H1 (cell line): ENCODE data around the gene KIAA0513. TPM values are rescaled to one million over a fixed set of nuclear protein-coding genes. Genes with fewer than 3 reads are reported as not detected.

Experiments used
- CTCF ChIA-PET: fragments of 300-600 bp; sonication (Branson Sonifier 250); formaldehyde crosslinking; loops from one replicate; lab custom pipeline; 2021; ENCODE audit not compliant: partially characterized antibody; lab: Charles Lee
- POLR2A ChIA-PET: fragments of 300-600 bp; sonication (Branson Sonifier 250); formaldehyde crosslinking; loops from one replicate; lab custom pipeline; 2021; ENCODE audit warnings: inconsistent platforms; ENCODE audit not compliant: partially characterized antibody; lab: Charles Lee
- DNase-seq, 2 experiments: peaks; one replicate each; pipeline versions ENCODE4 v3.0.0 to v3.0.0-alpha.2; 2010 to 2022; ENCODE audit warnings: low spot score in 2 of 2, low read depth in 1 of 2, mixed read lengths in 1 of 2
- FAIRE-seq: peaks from 2 replicates; lab custom pipeline; 2011; peaks lifted over from hg19 to GRCh38; lab: Jason Lieb, UNC
- H2AFZ ChIP-seq: 2 replicates; pipeline ENCODE4 v1.8.1; 2012; ENCODE audit warnings: low read length, inconsistent platforms
- H2AK5ac ChIP-seq: 2 replicates; pipeline ENCODE4 v1.6.1; 2013; ENCODE audit warnings: low read depth, low read length
- H2BK120ac ChIP-seq: replicated peaks from 2 replicates; pipeline ENCODE3; 2013; ENCODE audit warnings: low read depth, low read length, inconsistent platforms
- H2BK12ac ChIP-seq: 2 replicates; pipeline ENCODE4 v1.6.1; 2013; ENCODE audit warnings: low read depth, low read length
- H2BK15ac ChIP-seq: 2 replicates; pipeline ENCODE4 v1.6.1; 2013; ENCODE audit warnings: low read length
- H2BK20ac ChIP-seq: 2 replicates; pipeline ENCODE4 v1.6.1; 2013; ENCODE audit warnings: low read length
- H2BK5ac ChIP-seq: 2 replicates; pipeline ENCODE4 v1.6.1; 2013; ENCODE audit warnings: low read depth, low read length
- H3K14ac ChIP-seq: 2 replicates; pipeline ENCODE4 v1.6.1; 2013; ENCODE audit warnings: inconsistent platforms; ENCODE audit not compliant: insufficient read length
- H3K18ac ChIP-seq: 2 replicates; pipeline ENCODE4 v1.6.1; 2013; ENCODE audit warnings: low read length; ENCODE audit errors: extremely low read depth
- H3K23ac ChIP-seq: 2 replicates; pipeline ENCODE4 v1.6.1; 2013; ENCODE audit warnings: inconsistent platforms; ENCODE audit not compliant: insufficient read length
- H3K23me2 ChIP-seq: 2 replicates; pipeline ENCODE4 v1.6.1; 2013; ENCODE audit warnings: low read depth, low read length
- H3K27ac ChIP-seq: 2 replicates; pipeline ENCODE4 v1.6.1; 2011; ENCODE audit warnings: low read depth, low read length, inconsistent platforms
- H3K27me3 ChIP-seq, 4 experiments: replicated peaks in 1 of 4; 1 replicate in 1 of 4; 2 replicates in 3 of 4; pipeline versions ENCODE4 v1.6.1 to v1.8.1; 2011 to 2013; ENCODE audit warnings: low read length in 3 of 4, mild to moderate bottlenecking in 3 of 4, inconsistent platforms in 2 of 4, mixed read lengths in 2 of 4, moderate library complexity in 1 of 4; ENCODE audit not compliant: control insufficient read depth in 3 of 4, insufficient read depth in 3 of 4; ENCODE audit errors: extremely low read depth in 1 of 4
- H3K36me3 ChIP-seq, 4 experiments: 2 replicates each; pipeline versions ENCODE4 v1.6.1 to v1.8.1; 2011 to 2013; ENCODE audit warnings: mild to moderate bottlenecking in 4 of 4, low read length in 3 of 4, moderate library complexity in 2 of 4, control low read depth in 1 of 4, inconsistent platforms in 1 of 4; ENCODE audit not compliant: insufficient read depth in 4 of 4, control insufficient read depth in 2 of 4
- H3K4ac ChIP-seq: replicated peaks from 2 replicates; pipeline ENCODE3; 2013; ENCODE audit warnings: low read length, low read depth, mixed read lengths, inconsistent platforms; ENCODE audit not compliant: insufficient read length
- H3K4me1 ChIP-seq, 4 experiments: replicated peaks in 1 of 4; 1 replicate in 1 of 4; 2 replicates in 3 of 4; pipeline versions ENCODE4 v1.6.1 to v1.8.1; 2011 to 2013; ENCODE audit warnings: low read length in 3 of 4, inconsistent platforms in 2 of 4, mixed read lengths in 1 of 4; ENCODE audit not compliant: insufficient read depth in 4 of 4, control insufficient read depth in 3 of 4
- H3K4me2 ChIP-seq, 2 experiments: 2 replicates each; pipeline versions ENCODE4 v1.6.1 to v1.8.1; 2011 to 2013; ENCODE audit warnings: low read depth in 2 of 2, low read length in 2 of 2, control low read depth in 1 of 2, inconsistent platforms in 1 of 2, mild to moderate bottlenecking in 1 of 2; ENCODE audit not compliant: insufficient read depth in 1 of 2
- H3K4me3 ChIP-seq, 4 experiments: fragments of 200-600, 300-600 bp in 1 of 4; sonication (generic), shearing (Covaris generic), sonication (Bioruptor Twin) in 1 of 4; 2 replicates each; pipeline versions ENCODE4 v1.5.1 to v1.8.1; 2011 to 2016; ENCODE audit warnings: low read length in 4 of 4, low read depth in 3 of 4, control low read depth in 2 of 4, inconsistent platforms in 2 of 4, mild to moderate bottlenecking in 2 of 4, mixed read lengths in 1 of 4, moderate library complexity in 1 of 4; ENCODE audit not compliant: insufficient read depth in 2 of 4; ENCODE audit errors: extremely low read depth in 1 of 4
- H3K56ac ChIP-seq: replicated peaks from 2 replicates; pipeline ENCODE3; 2013; ENCODE audit warnings: low read depth, mild to moderate bottlenecking, mixed read lengths, low read length, inconsistent platforms; ENCODE audit not compliant: insufficient read length
- H3K79me1 ChIP-seq: 2 replicates; pipeline ENCODE4 v1.6.1; 2013; ENCODE audit warnings: low read depth, low read length, control low read depth
- H3K79me2 ChIP-seq, 2 experiments: 2 replicates each; pipeline versions ENCODE4 v1.6.1 to v1.8.1; 2012 to 2013; ENCODE audit warnings: low read length in 2 of 2, mild to moderate bottlenecking in 2 of 2, inconsistent platforms in 1 of 2; ENCODE audit not compliant: insufficient read depth in 2 of 2, control insufficient read depth in 1 of 2
- H3K9ac ChIP-seq, 4 experiments: replicated peaks in 1 of 4; 1 replicate in 1 of 4; 2 replicates in 3 of 4; pipeline versions ENCODE4 v1.6.1 to v1.8.1; 2011 to 2013; ENCODE audit warnings: low read depth in 3 of 4, low read length in 3 of 4, control low read depth in 2 of 4, mild to moderate bottlenecking in 2 of 4, moderate library complexity in 2 of 4, inconsistent platforms in 1 of 4; ENCODE audit errors: extremely low read depth in 1 of 4
- H3K9me3 ChIP-seq, 2 experiments: 2 replicates each; pipeline versions ENCODE4 v1.6.1 to v1.8.1; 2012 to 2013; ENCODE audit warnings: mild to moderate bottlenecking in 2 of 2, moderate library complexity in 2 of 2, control low read depth in 1 of 2, inconsistent platforms in 1 of 2, low read depth in 1 of 2, low read length in 1 of 2, mixed read lengths in 1 of 2; ENCODE audit not compliant: insufficient read depth in 2 of 2
- H4K20me1 ChIP-seq, 2 experiments: replicated peaks in 1 of 2; 2 replicates each; pipeline versions ENCODE3 to v1.8.1; 2011 to 2013; ENCODE audit warnings: inconsistent platforms in 2 of 2, low read length in 2 of 2, mild to moderate bottlenecking in 1 of 2; ENCODE audit not compliant: insufficient read depth in 2 of 2, control insufficient read depth in 1 of 2
- H4K5ac ChIP-seq: 2 replicates; pipeline ENCODE4 v1.6.1; 2013; ENCODE audit warnings: low read length, low read depth, mixed read lengths, inconsistent platforms; ENCODE audit not compliant: insufficient read length
- H4K8ac ChIP-seq: 2 replicates; pipeline ENCODE4 v1.8.0; 2013; ENCODE audit warnings: mild to moderate bottlenecking, moderate library complexity, low read length, inconsistent platforms; ENCODE audit not compliant: insufficient read depth; ENCODE audit errors: extremely low read depth
- H4K91ac ChIP-seq: replicated peaks from 2 replicates; pipeline ENCODE3; 2013; ENCODE audit warnings: low read length, mixed read lengths, inconsistent platforms; ENCODE audit not compliant: insufficient read length
- BACH1 ChIP-seq: IDR thresholded peaks from 2 replicates; pipeline ENCODE4 v1.6.1; 2012; ENCODE audit warnings: low read length, improper control_type of control experiment
- CBX5 ChIP-seq: fragments of 300-800, 300-1000 bp; sonication (generic); IDR thresholded peaks from 2 replicates; pipeline ENCODE4 v1.7.1; 2016; ENCODE audit warnings: antibody characterized with exemption, low read length, low read depth
- CEBPB ChIP-seq: IDR thresholded peaks from 2 replicates; pipeline ENCODE4 v1.6.1; 2012; ENCODE audit warnings: low read depth, low read length
- CHD1 ChIP-seq: IDR thresholded peaks from 2 replicates; pipeline ENCODE4 v1.6.1; 2012; ENCODE audit warnings: low read depth, low read length, improper control_type of control experiment
- CHD2 ChIP-seq: IDR thresholded peaks from 2 replicates; pipeline ENCODE4 v1.6.1; 2012; ENCODE audit warnings: low read length, improper control_type of control experiment
- CREB1 ChIP-seq: IDR thresholded peaks from 2 replicates; pipeline ENCODE4 v1.6.1; 2012; ENCODE audit warnings: inconsistent platforms
- EZH2 ChIP-seq: fragments of 200-600 bp; sonication (generic); IDR thresholded peaks from 2 replicates; pipeline ENCODE4 v1.7.1; 2012; ENCODE audit warnings: low read depth, mild to moderate bottlenecking, moderate library complexity, low read length, inconsistent platforms; ENCODE audit not compliant: severe bottlenecking
- GABPA ChIP-seq: IDR thresholded peaks from 2 replicates; pipeline ENCODE4 v1.6.1; 2011; ENCODE audit warnings: mild to moderate bottlenecking, low read length, moderate library complexity, borderline replicate concordance; ENCODE audit not compliant: insufficient read depth
- GTF2F1 ChIP-seq: IDR thresholded peaks from 2 replicates; pipeline ENCODE4 v1.6.1; 2012; ENCODE audit warnings: low read depth, low read length, improper control_type of control experiment, borderline replicate concordance
- HDAC6 ChIP-seq: IDR thresholded peaks from one replicate; pipeline ENCODE4 v1.7.1; 2012; ENCODE audit warnings: low read depth, mild to moderate bottlenecking, inconsistent platforms, low read length, moderate library complexity
- RNF2 ChIP-seq: fragments of 200-900, 300-1000 bp; sonication (generic); IDR thresholded peaks from 2 replicates; pipeline ENCODE4 v1.7.1; 2016; ENCODE audit warnings: borderline replicate concordance, low read depth, mild to moderate bottlenecking, antibody characterized with exemption, low read length; ENCODE audit not compliant: poor library complexity, severe bottlenecking; ENCODE audit errors: missing control alignments
- TAF1 ChIP-seq: IDR thresholded peaks from 2 replicates; pipeline ENCODE4 v1.6.1; 2011; ENCODE audit warnings: mild to moderate bottlenecking, low read depth, low read length
- TCF12 ChIP-seq: IDR thresholded peaks from 2 replicates; pipeline ENCODE4 v1.6.1; 2011; ENCODE audit warnings: low read depth, mild to moderate bottlenecking, low read length
- ZNF274 ChIP-seq: IDR thresholded peaks from 2 replicates; pipeline ENCODE4 v1.7.0; 2012; ENCODE audit warnings: low read length, borderline replicate concordance; ENCODE audit errors: extremely low read depth
- whole genome bisulfite sequencing, 2 experiments: shearing (Covaris generic) in 1 of 2; methylation state at CpG; one replicate each; pipeline versions ENCODE4 v1.1.6 to v1.1.7; 2013 to 2015; ENCODE audit warnings: low lambda C conversion rate in 2 of 2, mixed read lengths in 2 of 2, inconsistent platforms in 1 of 2, low coverage in 1 of 2, missing lambda C conversion rate in 1 of 2; ENCODE audit not compliant: insufficient replicate concordance in 2 of 2, insufficient coverage in 1 of 2, insufficient read length in 1 of 2; ENCODE audit errors: extremely low coverage in 1 of 2, missing lambda C conversion rate in 1 of 2; 5-methylcytosine and 5-hydroxymethylcytosine counted together
- polyA plus RNA-seq, 7 experiments: library from polyadenylated mRNA; depleted of rRNA in 3 of 7; stranded (reverse) in 5 of 7; unstranded in 2 of 7; fragments of >200 nt in 5 of 7; fragments of 200-250 nt in 2 of 7; gene quantifications; 1 replicate in 5 of 7; 2 replicates in 1 of 7; 4 replicates in 1 of 7; pipeline versions ENCODE4 v1.2.1 to v1.2.3, GENCODE V29; 2011 to 2013; ENCODE audit warnings: missing spikeins in 2 of 7, mixed read lengths in 2 of 7
- total RNA-seq: library from RNA; stranded (reverse); fragmentation: NEBNext Ultra II Directional; extraction: Animal tissue kit (Norgen Biotek cat#: 25700); gene quantifications from 2 replicates; pipeline ENCODE4 v1.2.1, GENCODE V29; 2021

KIAA0513 gene
- total and polyA plus RNA-seq, 2 of the 8 experiments (the other 6 are each of a cell fraction or from before 2014, with no cell fraction given), result 2.1 to 6.1 TPM

- Histone ChIP-seq H3K4me3 (no peak overlapping the region), H4K91ac (no peak overlapping the region), H4K5ac (no peak overlapping the region), H3K14ac (no peak overlapping the region), H2AK5ac (no peak overlapping the region), H3K79me2 (no peaks in the 10 kb centered on the region), H3K4me1 (peaks cover 0 to 6% (median 2%) of the 10 kb centered on the region in 4 experiments; a peak in 3 of 7 replicates), H3K18ac (no peak overlapping the region; the same call in none of the 2 replicates), H3K23ac (no peak overlapping the region), H3K4me2 (no peak overlapping the region), H4K8ac (no peak overlapping the region), H3K4ac (peak overlapping the region; percentile 27), H3K9ac (no peak overlapping the region), H3K23me2 (no peaks in the 10 kb centered on the region), H3K36me3 (no peaks in the 10 kb centered on the region), H2BK15ac (no peak overlapping the region), H2AFZ (no peak overlapping the region), H3K9me3 (no peaks in the 10 kb centered on the region; a peak in 1 of 4 replicates), H3K79me1 (no peaks in the 10 kb centered on the region), H4K20me1 (no peaks in the 10 kb centered on the region), H2BK5ac (0 out of 2 replicates have a peak overlapping the region, but pooled peaks have one; percentile 13), H2BK20ac (no peak overlapping the region), H3K56ac (no peak overlapping the region), H3K27ac (no peak overlapping the region), H2BK120ac (no peak overlapping the region), H3K27me3 (no peaks in the 10 kb centered on the region), H2BK12ac (no peak overlapping the region)
- WGBS, 2 experiments, result 86% methylated on average over 17 of the region's 17 CpGs; no CpG with 5 or more reads in 1 of the 2 experiments
- FAIRE-seq (no peak), DNase-seq (no peak)
- ChIA-PET POLR2A (no interaction called here), CTCF (interaction anchor here (0.6 to 1.4 kb wide), 7 partner anchors 8 to 115 kb away, joined by 3 to 4 read pairs (median 3); no protein-coding TSS in a partner anchor)
- TF ChIP-seq CHD2, result no peak
- no peak for TF ChIP-seq CEBPB
- no peak for TF ChIP-seq HDAC6
- no peak for TF ChIP-seq CHD1
- TF ChIP-seq GABPA, result no peak
- TF ChIP-seq GTF2F1, result no peak
- TF ChIP-seq CBX5, result no peak
- TF ChIP-seq EZH2, result no peak
- TF ChIP-seq TCF12, result no peak
- TF ChIP-seq CREB1, result no peak
- no peak for TF ChIP-seq TAF1
- TF ChIP-seq ZNF274, result no peak
- TF ChIP-seq RNF2, result no peak
- TF ChIP-seq BACH1, result no peak
Observed at GRCh38 chr16:85141491-85142128, 114.0 kb downstream of the KIAA0513 start.
